ENCODE data around the gene SNU13.

GRCh38 chr22:41659941-41660340, 28.7 kb downstream of the SNU13 start:
- TF ChIP-seq CTCF (IDR thresholded peaks at IDR 0.05): no peak
- no peak for TF ChIP-seq POLR2A (IDR thresholded peaks at IDR 0.05)

All from body of pancreas (tissue), 4 donors.